K562 (cell line): ENCODE data around the gene APBB2. TPM values are rescaled to one million over a fixed set of nuclear protein-coding genes. Genes with fewer than 3 reads are reported as not detected.

Source experiments
- ATAC-seq: fragments of 200-7000 bp; cut with Tn5 transposase; 3 replicates; pipeline ENCODE4 v1.9.1; 2020; ENCODE audit warnings: moderate library complexity
- BruUV-seq: library from RNA; stranded (reverse); fragments of 400-500 nt; replicated peaks from 2 replicates; lab custom pipeline; 2021; lab: Mats Ljungman, UMichigan
- CTCF ChIA-PET: fragments of 300-600 bp; formaldehyde crosslinking; extraction: SDS; loops from one replicate; lab custom pipeline; 2021; ENCODE audit warnings: low intra/inter-chr PET ratio; lab: Yijun Ruan, JAX
- POLR2A ChIA-PET: fragments of 300-600, 350-650 bp; sonication (Branson Sonifier 250); formaldehyde crosslinking; extraction: SDS; loops from one replicate; lab custom pipeline; 2021; ENCODE audit warnings: antibody characterized with exemption, inconsistent platforms; lab: Yijun Ruan, JAX
- DNase-seq, 4 experiments: peaks; one replicate each; pipeline versions ENCODE4 v3.0.0 to v3.0.0-alpha.2; 2011 to 2018; ENCODE audit warnings: low spot score in 3 of 4, mixed read lengths in 3 of 4; ENCODE audit errors: extremely low read depth in 1 of 4
- FAIRE-seq: peaks from 2 replicates; lab custom pipeline; 2011; peaks lifted over from hg19 to GRCh38; lab: Jason Lieb, UNC
- H2AFZ ChIP-seq: 2 replicates; pipeline ENCODE4 v1.6.0; 2011; ENCODE audit warnings: low read depth, low read length, control low read depth, inconsistent platforms
- H3K27ac ChIP-seq: fragments of 200-600 bp; 3 replicates; pipeline ENCODE4 v1.8.0; 2011; ENCODE audit warnings: low read depth, mild to moderate bottlenecking, control low read depth, inconsistent platforms, low read length, moderate library complexity, mixed read lengths; ENCODE audit errors: extremely low read depth
- H3K27me3 ChIP-seq, 2 experiments: fragments of 300-600 bp in 1 of 2; 2 replicates in 1 of 2; 3 replicates in 1 of 2; pipeline versions ENCODE4 v1.6.0 to v1.8.0; 2011; ENCODE audit warnings: inconsistent platforms in 2 of 2, low read length in 2 of 2, mild to moderate bottlenecking in 1 of 2, mixed read lengths in 1 of 2, moderate library complexity in 1 of 2; ENCODE audit not compliant: control insufficient read depth in 2 of 2, insufficient read depth in 2 of 2
- H3K36me3 ChIP-seq: fragments of 300-600 bp; 3 replicates; pipeline ENCODE4 v1.8.0; 2011; ENCODE audit warnings: mild to moderate bottlenecking, low read length, inconsistent platforms; ENCODE audit not compliant: control insufficient read depth, insufficient read depth
- H3K4me1 ChIP-seq, 2 experiments: fragments of 200-600 bp in 1 of 2; replicated peaks in 1 of 2; 2 replicates in 1 of 2; 3 replicates in 1 of 2; pipeline versions ENCODE4 v1.5.1 to v1.8.0; 2011; ENCODE audit warnings: inconsistent platforms in 2 of 2, low read length in 2 of 2, mild to moderate bottlenecking in 1 of 2, mixed read lengths in 1 of 2, moderate library complexity in 1 of 2; ENCODE audit not compliant: control insufficient read depth in 2 of 2, insufficient read depth in 2 of 2
- H3K4me2 ChIP-seq: 2 replicates; pipeline ENCODE4 v1.6.1; 2011; ENCODE audit warnings: low read length, control low read depth, inconsistent platforms, mixed read lengths; ENCODE audit not compliant: insufficient read depth
- H3K4me3 ChIP-seq: fragments of 200-600 bp; sonication (generic), shearing (Covaris generic); 2 replicates; pipeline ENCODE4 v1.5.1; 2016; ENCODE audit warnings: control low read depth, inconsistent platforms
- H3K79me2 ChIP-seq: fragments of 200-600 bp; 3 replicates; pipeline ENCODE4 v1.8.0; 2011; ENCODE audit warnings: low read length, inconsistent platforms; ENCODE audit not compliant: control insufficient read depth, insufficient read depth
- H3K9ac ChIP-seq, 2 experiments: 2 replicates each; pipeline versions ENCODE4 v1.6.0 to v1.6.1; 2011; ENCODE audit warnings: low read depth in 2 of 2, low read length in 2 of 2, control low read depth in 1 of 2, inconsistent platforms in 1 of 2, mild to moderate bottlenecking in 1 of 2, mixed read lengths in 1 of 2; ENCODE audit not compliant: insufficient read depth in 1 of 2
- H3K9me1 ChIP-seq: one replicate; pipeline ENCODE4 v1.6.0; 2011; ENCODE audit warnings: inconsistent platforms, mild to moderate bottlenecking, low read length, moderate library complexity; ENCODE audit not compliant: control insufficient read depth, insufficient read depth
- H3K9me3 ChIP-seq: replicated peaks from 2 replicates; pipeline ENCODE4 v1.5.1; 2011; ENCODE audit warnings: low read depth, low read length, inconsistent platforms; ENCODE audit not compliant: control insufficient read depth, insufficient read depth
- H4K20me1 ChIP-seq: replicated peaks from 2 replicates; pipeline ENCODE4 v1.6.1; 2011; ENCODE audit warnings: low read length, inconsistent platforms, mixed read lengths; ENCODE audit not compliant: control insufficient read depth, insufficient read depth
- CEBPG ChIP-seq, 3 experiments: fragments of 200-800 bp in 1 of 3; sonication (Bioruptor generic) in 1 of 3; sonication (generic) in 1 of 3; formaldehyde crosslinking in 1 of 3; IDR thresholded peaks in 2 of 3; conservative IDR thresholded peaks in 1 of 3; 2 replicates each; pipeline versions ENCODE4 v1.6.1 to v1.8.0; 2016 to 2022; ENCODE audit warnings: missing compliant biosample characterization in 2 of 3, missing genetic modification characterization in 2 of 3, mild to moderate bottlenecking in 1 of 3, missing genetic modification reagents in 1 of 3
- RBM15 ChIP-seq: fragments of 200-400 bp; formaldehyde crosslinking; IDR thresholded peaks from 2 replicates; pipeline ENCODE4 v1.6.1; 2018; ENCODE audit warnings: mild to moderate bottlenecking, low read length, moderate library complexity; ENCODE audit not compliant: insufficient read depth
- ZNF140 ChIP-seq: fragments of 250-450 bp; sonication (Bioruptor Pico); IDR thresholded peaks from 2 replicates; pipeline ENCODE4 v1.8.0; 2021; ENCODE audit warnings: moderate library complexity, mild to moderate bottlenecking, inconsistent platforms
- WGBS: fragments of 100-300 bp; shearing (Covaris generic); methylation state at CpG from one replicate; pipeline ENCODE4 v1.1.6; 2016; ENCODE audit warnings: low coverage, mixed read lengths; ENCODE audit not compliant: insufficient coverage; ENCODE audit errors: missing lambda C conversion rate; 5-methylcytosine and 5-hydroxymethylcytosine counted together
- in situ Hi-C: fragments of 300-500 bp; cut with MboI; formaldehyde crosslinking; loops from 4 replicates; pipeline ENCODE4 v1.15.0; 2018; ENCODE audit warnings: inconsistent platforms, mixed read lengths
- intact Hi-C: fragments of 100-400 bp; cut with micrococcal nuclease; formaldehyde crosslinking; loops from 2 replicates; pipeline ENCODE4 v1.14.2; 2022
- polyA plus RNA-seq, 8 experiments: library from polyadenylated mRNA; depleted of rRNA in 4 of 8; stranded (reverse) in 5 of 8; unstranded in 3 of 8; fragments of >200 nt; fragmentation: Nextera tagmentation in 2 of 8; fragmentation: Illumina TruSeq in 1 of 8; extraction: Ambion mirVana in 2 of 8; extraction: Trizol in 1 of 8; gene quantifications; 2 replicates each; pipeline versions ENCODE4 v1.2.1 to v1.2.3, GENCODE V29; 2011 to 2014; ENCODE audit warnings: inconsistent platforms in 1 of 8, missing spikeins in 1 of 8
- total RNA-seq, 7 experiments: library from RNA; depleted of rRNA in 6 of 7; stranded (reverse); fragments of >200 nt in 6 of 7; fragmentation: Illumina TruSeq in 2 of 7; extraction: Trizol in 2 of 7; gene quantifications; 2 replicates each; pipeline versions ENCODE4 v1.2.1 to v1.2.3, GENCODE V29; 2011 to 2021; ENCODE audit warnings: low replicate concordance in 1 of 7
- TF ChIP-seq, protein P1 (sequence below), 2 experiments: fragments of 450-650 bp in 1 of 2; sonication (generic) in 1 of 2; formaldehyde crosslinking in 1 of 2; IDR thresholded peaks in 1 of 2; conservative IDR thresholded peaks in 1 of 2; 2 replicates each; pipeline versions ENCODE4 v1.6.1 to v1.8.1; 2016 to 2023; ENCODE audit warnings: mild to moderate bottlenecking in 2 of 2, moderate library complexity in 2 of 2, inconsistent platforms in 1 of 2, missing genetic modification reagents in 1 of 2

Gene APBB2
- total and polyA plus RNA-seq, 9 of the 15 experiments (the other 6 are each of a cell fraction or from before 2014, with no cell fraction given) = 0.08 to 2.1 (median 1.4) TPM

DNA sequence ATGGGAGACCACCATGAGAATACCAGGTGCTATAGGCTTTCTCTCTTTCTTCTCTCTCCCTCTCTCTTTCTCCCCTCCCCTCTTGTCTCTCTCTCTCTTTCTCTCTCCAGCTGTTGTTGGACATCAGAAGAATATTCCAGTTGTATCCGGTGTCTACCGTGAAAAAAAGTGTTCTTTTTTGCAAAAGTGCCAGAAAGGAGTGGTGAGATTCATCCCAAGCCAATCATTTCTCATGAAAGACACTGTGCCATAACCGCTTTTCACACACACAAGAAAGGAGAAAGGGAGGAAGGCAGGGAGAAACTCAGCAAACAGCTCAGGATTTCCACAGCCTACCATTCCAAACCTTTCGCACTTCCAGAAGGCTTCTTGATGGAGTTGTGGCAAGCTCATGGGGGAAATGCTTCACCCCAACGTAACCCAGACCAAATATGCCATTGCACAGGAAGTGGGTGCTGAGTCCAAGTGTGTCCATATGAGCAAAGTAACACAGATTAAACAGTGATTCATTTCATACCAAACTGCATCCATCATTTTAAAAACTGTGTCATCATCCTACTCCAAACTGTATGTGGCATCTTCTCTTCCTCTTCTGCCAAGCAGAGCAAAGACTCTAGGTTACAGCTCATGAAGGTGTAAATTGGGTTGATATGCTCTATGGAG, 224.0 kb downstream of the APBB2 start:
- POLR2A ChIA-PET = interaction anchor here (0.6 to 0.7 kb wide), 2 partner anchors 70 to 195 kb away, joined by 3 read pairs; no protein-coding TSS in a partner anchor
- no peak for ATAC-seq
- H3K36me3 ChIP-seq = no peaks in the 10 kb centered on the region
- TF ChIP-seq ZNF140 (CRISPR knock-in tag) (no peak), RBM15 (no peak), CEBPG (CRISPR knock-in tag; IDR thresholded peaks at IDR 0.05) (no peak), CEBPG (tag; conservative IDR thresholded peaks at IDR 0.05 in 1 of 2, IDR thresholded peaks at IDR 0.05 in 1 of 2) (peak in 1 of 2 experiments; percentile 45; a peak in 1 of 4 replicates)
- TF ChIP-seq, protein P1, sequence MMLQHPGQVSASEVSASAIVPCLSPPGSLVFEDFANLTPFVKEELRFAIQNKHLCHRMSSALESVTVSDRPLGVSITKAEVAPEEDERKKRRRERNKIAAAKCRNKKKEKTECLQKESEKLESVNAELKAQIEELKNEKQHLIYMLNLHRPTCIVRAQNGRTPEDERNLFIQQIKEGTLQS (IDR thresholded peaks at IDR 0.05) = 0 out of 2 replicates have a peak, but pooled peaks have one; percentile 10
- TF ChIP-seq, protein P1 (CRISPR knock-in tag; conservative IDR thresholded peaks at IDR 0.05) = no peak
- TF ChIP-seq, all 486 proteins: peak for 2
- Histone ChIP-seq H3K9me1 (no peaks in the 10 kb centered on the region), H3K4me2 (no peak overlapping the region), H3K9me3 (no peaks in the 10 kb centered on the region), H4K20me1 (no peaks in the 10 kb centered on the region), H2AFZ (no peak overlapping the region), H3K27me3 (no peaks in the 10 kb centered on the region), H3K9ac (no peak overlapping the region), H3K4me3 (no peak overlapping the region), H3K4me1 (no peaks in the 10 kb centered on the region), H3K79me2 (no peaks in the 10 kb centered on the region), H3K27ac (no peak overlapping the region)
- no TSS peak for BruUV-seq
- 0% methylated on average over 5 of the region's 5 CpGs for WGBS
- FAIRE-seq (no peak), DNase-seq (no peak)
- CTCF ChIA-PET = no interaction called here
- intact Hi-C loops (no loop called here), in situ Hi-C loops (no loop called here)
